Esophagus squamous epithelium (tissue), 4 donors: Measurements from ENCODE around the gene LGI2.

ENCODE experiments used
- CTCF ChIP-seq, 6 experiments: fragments of 450-650 bp in 4 of 6; fragments of 200-600 bp in 2 of 6; sonication (generic) in 2 of 6; IDR thresholded peaks; one replicate each; pipeline ENCODE4 v1.5.1; 2016 to 2019; ENCODE audit warnings: antibody characterized with exemption in 6 of 6, mild to moderate bottlenecking in 4 of 6, moderate library complexity in 4 of 6
- POLR2A ChIP-seq, 4 donors: fragments of 450-650 bp; IDR thresholded peaks; one replicate each; pipeline ENCODE4 v1.6.1; 2017; ENCODE audit warnings: antibody characterized with exemption in 4 of 4, mild to moderate bottlenecking in 4 of 4, moderate library complexity in 3 of 4

GRCh38 chr4:25000639-25001038, 30.1 kb downstream of the LGI2 start:
- TF ChIP-seq POLR2A (IDR thresholded peaks at IDR 0.05) (no peak), CTCF (IDR thresholded peaks at IDR 0.05) (no peak)
